IMR-90 (cell line): ENCODE measurements around the gene SAMD7. TPM values are rescaled to one million over a fixed set of nuclear protein-coding genes. Genes with fewer than 3 reads are reported as not detected.

Experiments
- ATAC-seq: fragments of 200-7000 bp; cut with Tn5 transposase; 2 replicates; pipeline ENCODE4 v1.9.1; 2020; ENCODE audit warnings: low read depth, mild to moderate bottlenecking, moderate library complexity
- BruUV-seq: library from RNA; stranded (reverse); fragments of 400-500 nt; replicated peaks from 2 replicates; lab custom pipeline; 2021; lab: Mats Ljungman, UMichigan
- CTCF ChIA-PET: fragments of 300-600 bp; formaldehyde crosslinking; extraction: SDS; loops from one replicate; lab custom pipeline; 2021; ENCODE audit warnings: antibody characterized with exemption; lab: Yijun Ruan, JAX
- POLR2A ChIA-PET: fragments of 300-600 bp; sonication (Branson Sonifier 250); formaldehyde crosslinking; loops from one replicate; lab custom pipeline; 2022; ENCODE audit warnings: antibody characterized with exemption; ENCODE audit not compliant: unreplicated experiment; lab: Charles Lee
- DNase-seq: peaks from one replicate; pipeline ENCODE4 v3.0.0; 2013
- H2AFZ ChIP-seq: replicated peaks from 2 replicates; pipeline ENCODE3; 2013; ENCODE audit warnings: low read length, mild to moderate bottlenecking; ENCODE audit not compliant: poor library complexity
- H2AK5ac ChIP-seq: 2 replicates; pipeline ENCODE4 v1.6.1; 2013; ENCODE audit warnings: low read depth, low read length, inconsistent platforms
- H2AK9ac ChIP-seq: replicated peaks from 2 replicates; pipeline ENCODE3; 2013; ENCODE audit warnings: mild to moderate bottlenecking, low read depth, low read length, moderate library complexity; ENCODE audit not compliant: poor library complexity
- H2BK120ac ChIP-seq: 2 replicates; pipeline ENCODE4 v1.6.1; 2013; ENCODE audit warnings: low read depth, low read length, inconsistent platforms
- H2BK15ac ChIP-seq: 3 replicates; pipeline ENCODE4 v1.6.1; 2013; ENCODE audit warnings: low read depth, low read length, inconsistent platforms
- H2BK20ac ChIP-seq: 2 replicates; pipeline ENCODE4 v1.6.1; 2013; ENCODE audit warnings: low read depth, mild to moderate bottlenecking, inconsistent platforms, low read length, moderate library complexity
- H2BK5ac ChIP-seq: 2 replicates; pipeline ENCODE4 v1.6.1; 2013; ENCODE audit warnings: mild to moderate bottlenecking, low read depth, low read length, inconsistent platforms; ENCODE audit not compliant: poor library complexity, severe bottlenecking
- H3K14ac ChIP-seq: replicated peaks from 2 replicates; pipeline ENCODE4 v1.6.1; 2013; ENCODE audit warnings: low read depth, low read length, inconsistent platforms
- H3K18ac ChIP-seq: 2 replicates; pipeline ENCODE4 v1.6.1; 2013; ENCODE audit warnings: low read depth, low read length, control low read depth
- H3K23ac ChIP-seq: 2 replicates; pipeline ENCODE4 v1.6.1; 2013; ENCODE audit warnings: low read depth, low read length, inconsistent platforms
- H3K27ac ChIP-seq: 2 replicates; pipeline ENCODE4 v1.5.1; 2013; ENCODE audit warnings: mild to moderate bottlenecking, control low read depth, low read length; ENCODE audit not compliant: insufficient read depth
- H3K27me3 ChIP-seq: 2 replicates; pipeline ENCODE4 v1.6.1; 2013; ENCODE audit warnings: low read length; ENCODE audit not compliant: control insufficient read depth, insufficient read depth
- H3K36me3 ChIP-seq: 2 replicates; pipeline ENCODE4 v1.6.1; 2013; ENCODE audit warnings: low read length, mixed read lengths; ENCODE audit not compliant: control insufficient read depth, insufficient read depth
- H3K4ac ChIP-seq: 2 replicates; pipeline ENCODE4 v1.6.1; 2013; ENCODE audit warnings: low read depth, low read length, inconsistent platforms
- H3K4me1 ChIP-seq: 2 replicates; pipeline ENCODE4 v1.6.1; 2013; ENCODE audit warnings: low read length, mixed read lengths; ENCODE audit not compliant: control insufficient read depth, insufficient read depth
- H3K4me2 ChIP-seq: 2 replicates; pipeline ENCODE4 v1.6.1; 2013; ENCODE audit warnings: low read depth, mild to moderate bottlenecking, control low read depth, low read length, moderate library complexity
- H3K4me3 ChIP-seq: 2 replicates; pipeline ENCODE4 v1.5.1; 2013; ENCODE audit warnings: low read depth, mild to moderate bottlenecking, control low read depth, low read length, moderate library complexity; ENCODE audit not compliant: insufficient read depth
- H3K56ac ChIP-seq: 2 replicates; pipeline ENCODE4 v1.6.1; 2013; ENCODE audit warnings: low read length, inconsistent platforms; ENCODE audit not compliant: insufficient read depth; ENCODE audit errors: extremely low read depth
- H3K79me1 ChIP-seq, 2 experiments: 2 replicates each; pipeline ENCODE4 v1.6.1; 2013; ENCODE audit warnings: low read length in 2 of 2, inconsistent platforms in 1 of 2, low read depth in 1 of 2
- H3K9ac ChIP-seq: 2 replicates; pipeline ENCODE4 v1.6.1; 2013; ENCODE audit warnings: low read depth, low read length, control low read depth
- H3K9me1 ChIP-seq: 2 replicates; pipeline ENCODE4 v1.6.1; 2013; ENCODE audit warnings: low read length, inconsistent platforms; ENCODE audit not compliant: insufficient read depth
- H3K9me3 ChIP-seq: 2 replicates; pipeline ENCODE4 v1.6.1; 2013; ENCODE audit warnings: low read length; ENCODE audit not compliant: control insufficient read depth, insufficient read depth
- H4K20me1 ChIP-seq: 2 replicates; pipeline ENCODE4 v1.6.1; 2013; ENCODE audit warnings: low read length, inconsistent platforms; ENCODE audit not compliant: insufficient read depth
- H4K5ac ChIP-seq: 2 replicates; pipeline ENCODE4 v1.6.1; 2013; ENCODE audit warnings: mild to moderate bottlenecking, low read depth, low read length, control low read depth
- H4K8ac ChIP-seq, 2 experiments: 2 replicates each; pipeline ENCODE4 v1.6.1; 2013; ENCODE audit warnings: low read depth in 2 of 2, low read length in 2 of 2, control low read depth in 1 of 2, inconsistent platforms in 1 of 2
- H4K91ac ChIP-seq: 2 replicates; pipeline ENCODE4 v1.6.1; 2013; ENCODE audit warnings: low read depth, low read length, inconsistent platforms; ENCODE audit not compliant: insufficient read depth
- CTCF ChIP-seq: conservative IDR thresholded peaks from 2 replicates; pipeline ENCODE4 v1.5.1; 2012; ENCODE audit warnings: mild to moderate bottlenecking, low read depth, low read length, improper control_type of control experiment
- ELK1 ChIP-seq: fragments of 150-350 bp; IDR thresholded peaks from 2 replicates; pipeline ENCODE4 v1.6.1; 2016; ENCODE audit warnings: low read depth, mild to moderate bottlenecking, low read length, moderate library complexity, borderline replicate concordance
- MAFK ChIP-seq: IDR thresholded peaks from 2 replicates; pipeline ENCODE4 v1.6.1; 2012; ENCODE audit warnings: low read depth, low read length, improper control_type of control experiment
- MAZ ChIP-seq: IDR thresholded peaks from 2 replicates; pipeline ENCODE4 v1.6.1; 2012; ENCODE audit warnings: low read depth, mild to moderate bottlenecking, low read length, improper control_type of control experiment, moderate library complexity, borderline replicate concordance
- NFE2L2 ChIP-seq: fragments of 150-350 bp; IDR thresholded peaks from 2 replicates; pipeline ENCODE4 v1.6.1; 2016; ENCODE audit warnings: low read depth, mild to moderate bottlenecking, low read length
- RFX5 ChIP-seq: IDR thresholded peaks from 2 replicates; pipeline ENCODE4 v1.8.0; 2012; ENCODE audit warnings: low read depth, mild to moderate bottlenecking, low read length, moderate library complexity
- SMC3 ChIP-seq: fragments of 150-350 bp; IDR thresholded peaks from 2 replicates; pipeline ENCODE4 v1.6.1; 2016; ENCODE audit warnings: low read depth, mild to moderate bottlenecking, antibody characterized with exemption, low read length, moderate library complexity
- WGBS, 2 experiments: methylation state at CpG; one replicate each; pipeline versions ENCODE4 v1.1.5 to v1.1.7; 2013; ENCODE audit warnings: missing lambda C conversion rate in 2 of 2; ENCODE audit not compliant: insufficient read length in 1 of 2; ENCODE audit errors: extremely low coverage in 2 of 2; 5-methylcytosine and 5-hydroxymethylcytosine counted together
- dilution Hi-C: fragments of 300-500 bp; cut with HindIII; formaldehyde crosslinking; loops from one replicate; pipeline ENCODE4 v1.14.3; 2018; ENCODE audit warnings: low sequenced_read_pairs; ENCODE audit not compliant: unreplicated experiment
- in situ Hi-C: fragments of 300-500 bp; cut with MboI; formaldehyde crosslinking; loops from 3 replicates; pipeline ENCODE4 v1.14.3; 2019; ENCODE audit warnings: low sequenced_read_pairs, inconsistent platforms, mixed read lengths
- intact Hi-C: fragments of 100-400 bp; cut with micrococcal nuclease; formaldehyde crosslinking; loops from 2 replicates; pipeline ENCODE4 v1.10.0; 2022
- polyA plus RNA-seq, 3 experiments: library from polyadenylated mRNA; depleted of rRNA; stranded (reverse); fragments of >200 nt; gene quantifications; 2 replicates each; pipeline ENCODE4 v1.2.3, GENCODE V29; 2012; ENCODE audit warnings: low replicate concordance in 1 of 3
- total RNA-seq: library from RNA; depleted of rRNA; stranded (reverse); fragments of >200 nt; gene quantifications from 2 replicates; pipeline ENCODE4 v1.2.3, GENCODE V29; 2012

SAMD7 gene
- total and polyA plus RNA-seq, 2 of the 4 experiments (the other 2 are of a cell fraction): not detected

- no peaks in the 10 kb centered on the region for H4K20me1 ChIP-seq
- intact Hi-C loops: no loop called here
- H4K91ac ChIP-seq: no peak overlapping the region
- H4K5ac ChIP-seq: no peak overlapping the region
- H3K4me2 ChIP-seq: no peak overlapping the region
- no peak overlapping the region for H2BK120ac ChIP-seq
- no peak overlapping the region for H4K8ac ChIP-seq
- in situ Hi-C loops: no loop called here
- no peak overlapping the region for H2BK20ac ChIP-seq
- WGBS, 2 experiments: no CpG with 5 or more reads among the region's 7 CpGs
- H3K27ac ChIP-seq: no peak overlapping the region
- no peaks in the 10 kb centered on the region; the same call in 1 of the 2 replicates for H3K27me3 ChIP-seq
- no peak overlapping the region for H2BK15ac ChIP-seq
- no peaks in the 10 kb centered on the region for H3K36me3 ChIP-seq
- TF ChIP-seq NFE2L2 (no peak), RFX5 (no peak), SMC3 (no peak), MAFK (no peak), CTCF (no peak), ELK1 (no peak), MAZ (no peak)
- no peak overlapping the region for H3K18ac ChIP-seq
- no peaks in the 10 kb centered on the region for H3K79me1 ChIP-seq
- no peak overlapping the region for H3K9ac ChIP-seq
- ATAC-seq (no peak), DNase-seq (no peak)
- no peak overlapping the region for H2BK5ac ChIP-seq
- no peak overlapping the region for H3K23ac ChIP-seq
- CTCF ChIA-PET: interaction anchor here (1.0 kb wide), 1 partner anchor 13 kb away, joined by 3 read pairs; no protein-coding TSS in a partner anchor
- POLR2A ChIA-PET: no interaction called here
- no peak overlapping the region for H3K14ac ChIP-seq
- H3K9me3 ChIP-seq: no peaks in the 10 kb centered on the region
- no peaks in the 10 kb centered on the region for H3K4me1 ChIP-seq
- H3K4ac ChIP-seq: no peak overlapping the region
- no peak overlapping the region for H3K56ac ChIP-seq
- H3K9me1 ChIP-seq: no peaks in the 10 kb centered on the region
- no peak overlapping the region for H3K4me3 ChIP-seq
- no peak overlapping the region for H2AFZ ChIP-seq
- no TSS peak for BruUV-seq
- H2AK5ac ChIP-seq: no peak overlapping the region
- dilution Hi-C loops: no loop called here
- no peak overlapping the region for H2AK9ac ChIP-seq
Observed at GRCh38 chr3:169894110-169894509, 17.3 kb upstream of the SAMD7 start.
